HCT116 (cell line): Measurements from ENCODE around the gene DLG2. TPM values are rescaled to one million over a fixed set of nuclear protein-coding genes. Genes with fewer than 3 reads are reported as not detected.

ENCODE experiments used
- ATAC-seq: fragments of 200-7000 bp; cut with Tn5 transposase; 2 replicates; pipeline ENCODE4 v1.9.1; 2020; ENCODE audit warnings: mild to moderate bottlenecking, moderate library complexity
- BruUV-seq: library from RNA; stranded (reverse); fragments of 400-500 nt; replicated peaks from 2 replicates; lab custom pipeline; 2021; lab: Mats Ljungman, UMichigan
- CTCF ChIA-PET: fragments of 300-600 bp; sonication (Branson Sonifier 250); formaldehyde crosslinking; loops from one replicate; lab custom pipeline; 2021; ENCODE audit warnings: antibody characterized with exemption; lab: Charles Lee
- POLR2A ChIA-PET: fragments of 300-600, 350-600 bp; sonication (Branson Sonifier 250); formaldehyde crosslinking; loops from one replicate; lab custom pipeline; 2021; ENCODE audit warnings: antibody characterized with exemption; lab: Charles Lee
- RAD21 ChIA-PET, 2 experiments: fragments of 300-600 bp; sonication (Branson Sonifier 250); formaldehyde crosslinking; loops; one replicate each; lab custom pipeline; 2023; ENCODE audit warnings: low total read pairs in 2 of 2; ENCODE audit not compliant: uncharacterized antibody in 2 of 2, unreplicated experiment in 2 of 2, low non-redundant PET in 1 of 2; lab: Charles Lee
- DNase-seq: peaks from one replicate; pipeline ENCODE4 v3.0.0-alpha.2; 2010; ENCODE audit warnings: low read depth, low spot score
- H2AFZ ChIP-seq: fragments of 200-600 bp; shearing (Covaris generic), sonication (generic); 2 replicates; pipeline ENCODE4 v1.6.1; 2017; ENCODE audit warnings: low read depth, mixed run types, mixed read lengths, antibody characterized with exemption, low read length; ENCODE audit not compliant: poor library complexity, severe bottlenecking
- H3K27ac ChIP-seq: 2 replicates; pipeline ENCODE4 v1.5.1; 2012; ENCODE audit warnings: low read depth, low read length
- H3K27me3 ChIP-seq: fragments of 200-600 bp; sonication (generic); 2 replicates; pipeline ENCODE4 v1.6.1; 2016; ENCODE audit warnings: mixed run types, low read length, mixed read lengths; ENCODE audit not compliant: insufficient read depth
- H3K36me3 ChIP-seq, 2 experiments: fragments of 200-500 bp in 1 of 2; fragments of 200-600 bp in 1 of 2; sonication (Bioruptor generic) in 1 of 2; sonication (generic) in 1 of 2; 2 replicates each; pipeline versions ENCODE4 v1.5.1 to v1.6.1; 2014 to 2016; ENCODE audit warnings: low read length in 2 of 2, inconsistent platforms in 1 of 2, mixed read lengths in 1 of 2, mixed run types in 1 of 2; ENCODE audit not compliant: insufficient read depth in 2 of 2, control insufficient read depth in 1 of 2
- H3K4me1 ChIP-seq, 2 experiments: fragments of 200-600 bp in 1 of 2; sonication (generic) in 1 of 2; 2 replicates each; pipeline versions ENCODE4 v1.5.1 to v1.6.1; 2012 to 2017; ENCODE audit warnings: low read length in 2 of 2, inconsistent platforms in 1 of 2, mild to moderate bottlenecking in 1 of 2, mixed read lengths in 1 of 2, mixed run types in 1 of 2, moderate library complexity in 1 of 2; ENCODE audit not compliant: insufficient read depth in 2 of 2, control insufficient read depth in 1 of 2
- H3K4me2 ChIP-seq: fragments of 200-600 bp; sonication (generic); 2 replicates; pipeline ENCODE4 v1.6.1; 2017; ENCODE audit warnings: mixed run types, low read length, mixed read lengths
- H3K4me3 ChIP-seq, 2 experiments: fragments of 200-600 bp in 1 of 2; sonication (generic) in 1 of 2; replicated peaks in 1 of 2; 2 replicates each; pipeline ENCODE4 v1.5.1; 2011 to 2016; ENCODE audit warnings: low read length in 2 of 2, control low read depth in 1 of 2, low read depth in 1 of 2, mild to moderate bottlenecking in 1 of 2, mixed read lengths in 1 of 2, mixed run types in 1 of 2
- H3K79me2 ChIP-seq: fragments of 200-600 bp; sonication (generic); 2 replicates; pipeline ENCODE4 v1.6.1; 2017; ENCODE audit warnings: mild to moderate bottlenecking, mixed run types, low read length, moderate library complexity, mixed read lengths; ENCODE audit not compliant: insufficient read depth
- H3K9ac ChIP-seq: fragments of 200-600 bp; sonication (generic); 2 replicates; pipeline ENCODE4 v1.6.1; 2016; ENCODE audit warnings: low read length, mixed read lengths
- H3K9me2 ChIP-seq: fragments of 200-600 bp; sonication (generic), shearing (Covaris generic); 2 replicates; pipeline ENCODE4 v1.6.1; 2017; ENCODE audit warnings: mixed run types, mild to moderate bottlenecking, moderate library complexity; ENCODE audit not compliant: insufficient read depth
- H3K9me3 ChIP-seq, 2 experiments: fragments of 200-500 bp in 1 of 2; fragments of 200-600 bp in 1 of 2; sonication (Bioruptor generic) in 1 of 2; sonication (generic) in 1 of 2; 2 replicates each; pipeline ENCODE4 v1.6.1; 2014 to 2017; ENCODE audit warnings: low read length in 2 of 2, mixed read lengths in 2 of 2, inconsistent platforms in 1 of 2, low read depth in 1 of 2, mild to moderate bottlenecking in 1 of 2, mixed run types in 1 of 2, moderate library complexity in 1 of 2; ENCODE audit not compliant: control insufficient read depth in 1 of 2, insufficient read depth in 1 of 2
- H4K20me1 ChIP-seq: fragments of 200-600 bp; sonication (generic), shearing (Covaris generic); 2 replicates; pipeline ENCODE4 v1.6.1; 2017; ENCODE audit warnings: mixed run types, mild to moderate bottlenecking, moderate library complexity; ENCODE audit not compliant: insufficient read depth
- CBX3 ChIP-seq: IDR thresholded peaks from 2 replicates; pipeline ENCODE4 v1.6.1; 2012; ENCODE audit warnings: low read depth
- EGR1 ChIP-seq: IDR thresholded peaks from 2 replicates; pipeline ENCODE4 v1.6.1; 2012; ENCODE audit warnings: low read depth
- ELF1 ChIP-seq: IDR thresholded peaks from 2 replicates; pipeline ENCODE4 v1.6.1; 2012; ENCODE audit warnings: low read depth, borderline replicate concordance
- FOSL1 ChIP-seq: IDR thresholded peaks from 2 replicates; pipeline ENCODE4 v1.6.1; 2012; ENCODE audit warnings: low read depth
- JUND ChIP-seq: IDR thresholded peaks from 2 replicates; pipeline ENCODE4 v1.6.1; 2012
- POLR2A ChIP-seq: IDR thresholded peaks from 2 replicates; pipeline ENCODE4 v1.7.0; 2011; ENCODE audit warnings: borderline replicate concordance; ENCODE audit not compliant: insufficient read depth, insufficient read length; ENCODE audit errors: extremely low read depth
- POLR2AphosphoS5 ChIP-seq: IDR thresholded peaks from 2 replicates; pipeline ENCODE4 v1.6.1; 2011; ENCODE audit warnings: mild to moderate bottlenecking, low read depth, low read length, moderate library complexity
- RAD21 ChIP-seq: IDR thresholded peaks from 2 replicates; pipeline ENCODE4 v1.6.1; 2012; ENCODE audit warnings: low read depth, mild to moderate bottlenecking
- SP1 ChIP-seq: IDR thresholded peaks from 2 replicates; pipeline ENCODE4 v1.6.1; 2012; ENCODE audit warnings: low read depth
- SRF ChIP-seq: IDR thresholded peaks from 2 replicates; pipeline ENCODE4 v1.6.1; 2012; ENCODE audit warnings: low read depth
- TCF7L2 ChIP-seq: IDR thresholded peaks from 2 replicates; pipeline ENCODE4 v1.7.0; 2011; ENCODE audit warnings: borderline replicate concordance, inconsistent platforms; ENCODE audit not compliant: insufficient read depth, insufficient read length; ENCODE audit errors: extremely low read depth
- YY1 ChIP-seq: IDR thresholded peaks from 2 replicates; pipeline ENCODE4 v1.6.1; 2011; ENCODE audit warnings: low read length, low read depth, moderate library complexity, mild to moderate bottlenecking; ENCODE audit not compliant: insufficient replicate concordance; ENCODE audit errors: extremely low read depth
- ZFX ChIP-seq: fragments of 450-650 bp; IDR thresholded peaks from 2 replicates; pipeline ENCODE4 v1.6.1; 2017
- ZNF274 ChIP-seq: fragments of 200-500 bp; sonication (Bioruptor generic); IDR thresholded peaks from 2 replicates; pipeline ENCODE4 v1.6.1; 2014; ENCODE audit warnings: mild to moderate bottlenecking, low read depth, low read length, inconsistent platforms
- intact Hi-C: fragments of 100-400 bp; cut with micrococcal nuclease; formaldehyde crosslinking; loops from 2 replicates; pipeline ENCODE4 v1.10.0; 2022
- total RNA-seq: library from RNA; stranded (reverse); gene quantifications from one replicate; pipeline ENCODE4 v1.2.1, GENCODE V29; 2021; ENCODE audit not compliant: unreplicated experiment
- TF ChIP-seq, protein P1 (sequence below): IDR thresholded peaks from 2 replicates; pipeline ENCODE4 v1.6.1; 2011; ENCODE audit warnings: mild to moderate bottlenecking, low read length, moderate library complexity; ENCODE audit not compliant: insufficient replicate concordance; ENCODE audit errors: extremely low read depth
- TF ChIP-seq, protein P2 (sequence below), 3 experiments: fragments of 200-600 bp in 1 of 3; sonication (generic) in 1 of 3; IDR thresholded peaks in 2 of 3; conservative IDR thresholded peaks in 1 of 3; 2 replicates each; pipeline ENCODE4 v1.5.1; 2012 to 2017; ENCODE audit warnings: low read depth in 2 of 3, low read length in 2 of 3, antibody characterized with exemption in 1 of 3, borderline replicate concordance in 1 of 3, control low read depth in 1 of 3, mild to moderate bottlenecking in 1 of 3, mixed read lengths in 1 of 3, mixed run types in 1 of 3, moderate library complexity in 1 of 3; ENCODE audit not compliant: insufficient read depth in 1 of 3
- TF ChIP-seq, protein P3 (sequence below): IDR thresholded peaks from 2 replicates; pipeline ENCODE4 v1.6.1; 2012

The DLG2 gene
- total RNA-seq, 1 experiment from 2014 or later: 2.4 TPM

- H3K4me2 ChIP-seq: no peak overlapping the region
- ChIA-PET CTCF (no interaction called here), RAD21 (no interaction called here), POLR2A (no interaction called here)
- H3K9me2 ChIP-seq: no peaks in the 10 kb centered on the region
- H3K9ac ChIP-seq: no peak overlapping the region
- no peak for TF ChIP-seq POLR2AphosphoS5
- TF ChIP-seq, protein P1, sequence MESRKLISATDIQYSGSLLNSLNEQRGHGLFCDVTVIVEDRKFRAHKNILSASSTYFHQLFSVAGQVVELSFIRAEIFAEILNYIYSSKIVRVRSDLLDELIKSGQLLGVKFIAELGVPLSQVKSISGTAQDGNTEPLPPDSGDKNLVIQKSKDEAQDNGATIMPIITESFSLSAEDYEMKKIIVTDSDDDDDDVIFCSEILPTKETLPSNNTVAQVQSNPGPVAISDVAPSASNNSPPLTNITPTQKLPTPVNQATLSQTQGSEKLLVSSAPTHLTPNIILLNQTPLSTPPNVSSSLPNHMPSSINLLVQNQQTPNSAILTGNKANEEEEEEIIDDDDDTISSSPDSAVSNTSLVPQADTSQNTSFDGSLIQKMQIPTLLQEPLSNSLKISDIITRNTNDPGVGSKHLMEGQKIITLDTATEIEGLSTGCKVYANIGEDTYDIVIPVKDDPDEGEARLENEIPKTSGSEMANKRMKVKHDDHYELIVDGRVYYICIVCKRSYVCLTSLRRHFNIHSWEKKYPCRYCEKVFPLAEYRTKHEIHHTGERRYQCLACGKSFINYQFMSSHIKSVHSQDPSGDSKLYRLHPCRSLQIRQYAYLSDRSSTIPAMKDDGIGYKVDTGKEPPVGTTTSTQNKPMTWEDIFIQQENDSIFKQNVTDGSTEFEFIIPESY: no peak
- no peak for TF ChIP-seq POLR2A
- no peak for TF ChIP-seq FOSL1
- TF ChIP-seq, protein P2, sequence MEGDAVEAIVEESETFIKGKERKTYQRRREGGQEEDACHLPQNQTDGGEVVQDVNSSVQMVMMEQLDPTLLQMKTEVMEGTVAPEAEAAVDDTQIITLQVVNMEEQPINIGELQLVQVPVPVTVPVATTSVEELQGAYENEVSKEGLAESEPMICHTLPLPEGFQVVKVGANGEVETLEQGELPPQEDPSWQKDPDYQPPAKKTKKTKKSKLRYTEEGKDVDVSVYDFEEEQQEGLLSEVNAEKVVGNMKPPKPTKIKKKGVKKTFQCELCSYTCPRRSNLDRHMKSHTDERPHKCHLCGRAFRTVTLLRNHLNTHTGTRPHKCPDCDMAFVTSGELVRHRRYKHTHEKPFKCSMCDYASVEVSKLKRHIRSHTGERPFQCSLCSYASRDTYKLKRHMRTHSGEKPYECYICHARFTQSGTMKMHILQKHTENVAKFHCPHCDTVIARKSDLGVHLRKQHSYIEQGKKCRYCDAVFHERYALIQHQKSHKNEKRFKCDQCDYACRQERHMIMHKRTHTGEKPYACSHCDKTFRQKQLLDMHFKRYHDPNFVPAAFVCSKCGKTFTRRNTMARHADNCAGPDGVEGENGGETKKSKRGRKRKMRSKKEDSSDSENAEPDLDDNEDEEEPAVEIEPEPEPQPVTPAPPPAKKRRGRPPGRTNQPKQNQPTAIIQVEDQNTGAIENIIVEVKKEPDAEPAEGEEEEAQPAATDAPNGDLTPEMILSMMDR (IDR thresholded peaks at IDR 0.05 in 2 of 3, conservative IDR thresholded peaks at IDR 0.05 in 1 of 3; ENCODE audit: borderline replicate concordance in 1 of 3, insufficient read depth in 1 of 3, low read depth in 2 of 3, low read length in 2 of 3): no peak
- no peak for TF ChIP-seq SRF
- TF ChIP-seq, protein P3, sequence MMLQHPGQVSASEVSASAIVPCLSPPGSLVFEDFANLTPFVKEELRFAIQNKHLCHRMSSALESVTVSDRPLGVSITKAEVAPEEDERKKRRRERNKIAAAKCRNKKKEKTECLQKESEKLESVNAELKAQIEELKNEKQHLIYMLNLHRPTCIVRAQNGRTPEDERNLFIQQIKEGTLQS: no peak
- no peak for TF ChIP-seq SP1
- TF ChIP-seq TCF7L2: no peak
- TF ChIP-seq JUND: no peak
- TF ChIP-seq ZFX: no peak
- no peak for TF ChIP-seq EGR1
- TF ChIP-seq ELF1: no peak
- TF ChIP-seq RAD21: no peak
- no peak for TF ChIP-seq YY1
- no peak for TF ChIP-seq ZNF274
- TF ChIP-seq CBX3: no peak
- H3K79me2 ChIP-seq: no peaks in the 10 kb centered on the region
- H3K4me1 ChIP-seq: no peaks in the 10 kb centered on the region
- no peaks in the 10 kb centered on the region for H3K9me3 ChIP-seq
- H2AFZ ChIP-seq: no peak overlapping the region
- H4K20me1 ChIP-seq: no peaks in the 10 kb centered on the region
- no peak overlapping the region for H3K27ac ChIP-seq
- BruUV-seq: no TSS peak
- no peak overlapping the region for H3K4me3 ChIP-seq
- ATAC-seq: no peak
- no peaks in the 10 kb centered on the region for H3K27me3 ChIP-seq
- H3K36me3 ChIP-seq: no peaks in the 10 kb centered on the region
- intact Hi-C loops: no loop called here
- no peak for DNase-seq
These were observed 1522.0 kb downstream of the DLG2 start for GRCh38 chr11:84105148-84105547.
